A549 (cell line): ENCODE measurements around the gene UNC5B. TPM values are rescaled to one million over a fixed set of nuclear protein-coding genes. Genes with fewer than 3 reads are reported as not detected.

ENCODE experiments used
- ATAC-seq, 2 experiments: fragments of 200-7000 bp in 1 of 2; fragments of >200 bp in 1 of 2; cut with Nextera tagmentation in 1 of 2; cut with Tn5 transposase in 1 of 2; 3 replicates each; pipeline versions ENCODE4 v1.8.0 to v1.9.1; 2018 to 2020; ENCODE audit warnings: mild to moderate bottlenecking in 1 of 2, moderate library complexity in 1 of 2
- CTCF ChIA-PET: fragments of 300-600 bp; sonication (Branson Sonifier 250); formaldehyde crosslinking; extraction: SDS; loops from one replicate; lab custom pipeline; 2021; ENCODE audit warnings: antibody characterized with exemption, inconsistent platforms; lab: Yijun Ruan, JAX
- POLR2A ChIA-PET: fragments of 350-600 bp; formaldehyde crosslinking; extraction: SDS; loops from one replicate; lab custom pipeline; 2021; ENCODE audit warnings: antibody characterized with exemption, inconsistent platforms; lab: Yijun Ruan, JAX
- DNase-seq, 2 experiments: peaks; one replicate each; pipeline versions ENCODE4 v3.0.0 to v3.0.0-alpha.2; 2011 to 2016; ENCODE audit warnings: low read depth in 1 of 2, low spot score in 1 of 2
- FAIRE-seq: peaks from 2 replicates; lab custom pipeline; 2011; peaks lifted over from hg19 to GRCh38; lab: Jason Lieb, UNC
- H3K27ac ChIP-seq, 2 experiments: fragments of >200 bp; sonication (Bioruptor Twin); formaldehyde crosslinking; 3 replicates each; pipeline ENCODE4 v1.5.1; 2016 to 2017
- H3K4me1 ChIP-seq: fragments of >200 bp; sonication (Bioruptor Twin); formaldehyde crosslinking; 3 replicates; pipeline ENCODE4 v1.6.1; 2016
- H3K4me2 ChIP-seq: fragments of >200 bp; sonication (Bioruptor Twin); formaldehyde crosslinking; 3 replicates; pipeline ENCODE4 v1.6.1; 2016
- H3K4me3 ChIP-seq: fragments of >200 bp; sonication (Bioruptor Twin); formaldehyde crosslinking; 3 replicates; pipeline ENCODE4 v1.5.1; 2016
- H3K9me3 ChIP-seq: fragments of >200 bp; sonication (Bioruptor Twin); formaldehyde crosslinking; 3 replicates; pipeline ENCODE4 v1.6.1; 2016
- BHLHE40 ChIP-seq: IDR thresholded peaks from 2 replicates; pipeline ENCODE4 v1.6.1; 2012; ENCODE audit warnings: low read depth, low read length, inconsistent platforms
- CEBPB ChIP-seq, 2 experiments: fragments of >200 bp in 1 of 2; sonication (Bioruptor Twin) in 1 of 2; formaldehyde crosslinking in 1 of 2; IDR thresholded peaks; 2 replicates each; pipeline ENCODE4 v1.6.1; 2012 to 2016
- CHD2 ChIP-seq: fragments of 150-350 bp; IDR thresholded peaks from 2 replicates; pipeline ENCODE4 v1.6.1; 2014; ENCODE audit warnings: low read length; ENCODE audit not compliant: partially characterized antibody
- EP300 ChIP-seq, 2 experiments: fragments of >200 bp; sonication (Bioruptor Twin); formaldehyde crosslinking; IDR thresholded peaks; 2 replicates in 1 of 2; 3 replicates in 1 of 2; pipeline ENCODE4 v1.6.1; 2016 to 2017
- HES2 ChIP-seq: fragments of >200 bp; sonication (Bioruptor Twin); formaldehyde crosslinking; IDR thresholded peaks from 2 replicates; pipeline ENCODE4 v1.6.1; 2016
- JUNB ChIP-seq: fragments of >200 bp; sonication (Bioruptor Twin); formaldehyde crosslinking; IDR thresholded peaks from 2 replicates; pipeline ENCODE4 v1.6.1; 2016
- KDM1A ChIP-seq: fragments of 200-600 bp; sonication (generic); IDR thresholded peaks from 2 replicates; pipeline ENCODE4 v1.6.1; 2016; ENCODE audit warnings: low read depth, mild to moderate bottlenecking
- MAFK ChIP-seq: fragments of 450-650 bp; IDR thresholded peaks from 2 replicates; pipeline ENCODE4 v1.6.1; 2014; ENCODE audit not compliant: partially characterized antibody
- MYC ChIP-seq: IDR thresholded peaks from 2 replicates; pipeline ENCODE4 v1.6.1; 2012; ENCODE audit warnings: mild to moderate bottlenecking, inconsistent platforms, low read length, improper control_type of control experiment, borderline replicate concordance
- RAD21 ChIP-seq, 2 experiments: fragments of >200 bp in 1 of 2; sonication (Bioruptor Twin) in 1 of 2; formaldehyde crosslinking in 1 of 2; IDR thresholded peaks in 1 of 2; conservative IDR thresholded peaks in 1 of 2; 2 replicates in 1 of 2; 3 replicates in 1 of 2; pipeline ENCODE4 v1.6.1; 2012 to 2018; ENCODE audit warnings: inconsistent platforms in 1 of 2
- RCOR1 ChIP-seq: fragments of 150-350 bp; IDR thresholded peaks from 2 replicates; pipeline ENCODE4 v1.6.1; 2014; ENCODE audit warnings: antibody characterized with exemption, low read length, low read depth
- SMC3 ChIP-seq: fragments of >200 bp; sonication (Bioruptor Twin); formaldehyde crosslinking; IDR thresholded peaks from 3 replicates; pipeline ENCODE4 v1.6.1; 2018; ENCODE audit warnings: inconsistent platforms
- SREBF2 ChIP-seq: fragments of 450-650 bp; IDR thresholded peaks from 2 replicates; pipeline ENCODE4 v1.6.1; 2014; ENCODE audit warnings: mild to moderate bottlenecking, moderate library complexity
- ZC3H11A ChIP-seq: fragments of 450-650 bp; IDR thresholded peaks from 2 replicates; pipeline ENCODE4 v1.6.1; 2014; ENCODE audit warnings: antibody characterized with exemption, mild to moderate bottlenecking
- ZFP36 ChIP-seq: fragments of 450-650 bp; IDR thresholded peaks from 2 replicates; pipeline ENCODE4 v1.6.1; 2014; ENCODE audit warnings: borderline replicate concordance; ENCODE audit not compliant: partially characterized antibody
- ZSCAN20 ChIP-seq: fragments of 250-450 bp; sonication (Bioruptor Pico); IDR thresholded peaks from 2 replicates; pipeline ENCODE4 v1.8.0; 2022; ENCODE audit warnings: mild to moderate bottlenecking, moderate library complexity
- WGBS: methylation state at CpG from one replicate; pipeline ENCODE4 v1.1.6; 2017; ENCODE audit errors: missing lambda C conversion rate; 5-methylcytosine and 5-hydroxymethylcytosine counted together
- polyA plus RNA-seq, 4 experiments: library from polyadenylated mRNA; depleted of rRNA in 3 of 4; stranded (reverse); fragments of >200 nt; fragmentation: RNase III in 1 of 4; extraction: RNeasy Plus Mini Kit Qiagen cat#74134 plus additional on column Dnase treatment in 1 of 4; gene quantifications; 2 replicates in 3 of 4; 3 replicates in 1 of 4; pipeline ENCODE4 v1.2.3, GENCODE V29; 2011 to 2017
- TF ChIP-seq, protein P1 (sequence below): fragments of >200 bp; sonication (Bioruptor Twin); formaldehyde crosslinking; IDR thresholded peaks from 3 replicates; pipeline ENCODE4 v1.6.1; 2016
- TF ChIP-seq, protein P2 (sequence below): IDR thresholded peaks from 2 replicates; pipeline ENCODE4 v1.6.1; 2012
- TF ChIP-seq, protein P3 (sequence below): IDR thresholded peaks from 2 replicates; pipeline ENCODE4 v1.6.1; 2012; ENCODE audit warnings: low read depth, borderline replicate concordance
- TF ChIP-seq, protein P4 (sequence below): fragments of 150-350 bp; IDR thresholded peaks from 2 replicates; pipeline ENCODE4 v1.6.1; 2014; ENCODE audit warnings: low read depth, mild to moderate bottlenecking, low read length

UNC5B gene
- polyA plus RNA-seq, 2 of the 4 experiments (the other 2 are of a cell fraction), result 0.14 to 1.0 TPM

DNA sequence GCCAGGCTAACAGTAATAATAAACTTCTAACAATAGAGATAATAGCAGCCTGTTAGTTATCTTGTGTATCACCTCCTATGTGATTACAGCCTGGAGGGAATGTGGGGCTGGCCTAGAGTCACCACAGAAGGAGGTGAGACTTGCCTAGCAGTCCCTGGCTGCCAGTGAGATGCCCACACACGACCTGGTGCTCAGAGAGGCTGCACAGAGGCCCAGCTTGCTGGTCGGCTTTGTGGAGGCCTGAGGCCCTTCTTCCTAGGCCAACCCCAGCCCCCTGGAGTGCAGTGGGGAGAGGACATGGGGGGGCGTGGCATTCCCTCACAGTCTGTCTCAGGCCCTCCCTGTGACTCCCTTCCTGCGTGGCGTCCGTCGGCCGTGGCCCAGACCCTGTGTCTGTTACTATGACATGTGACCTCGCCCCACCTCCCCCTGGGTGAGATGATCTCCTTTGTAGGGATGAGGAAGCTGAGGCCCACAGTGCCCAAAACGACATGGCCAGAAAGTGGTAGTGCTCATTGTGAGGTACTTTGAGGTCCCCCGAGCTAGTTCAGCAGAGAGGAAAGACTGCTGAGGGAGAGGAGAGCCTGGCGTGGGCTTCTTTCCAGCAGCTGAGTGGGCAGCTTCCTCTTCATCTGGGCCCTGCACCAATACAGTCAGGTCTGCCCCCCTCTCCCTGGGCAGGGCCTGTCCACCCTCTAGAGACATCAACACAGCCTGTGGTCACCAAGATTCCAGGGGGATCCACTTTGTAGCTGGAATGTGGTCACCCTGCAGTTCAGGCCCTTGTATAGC, 29.7 kb downstream of the UNC5B start:
- H3K4me2 ChIP-seq, result no peak overlapping the region
- 70% methylated on average over 12 of the region's 12 CpGs for WGBS
- no peak for DNase-seq
- TF ChIP-seq MAFK (no peak), ZSCAN20 (CRISPR knock-in tag) (no peak), JUNB (no peak), HES2 (no peak), ZC3H11A (no peak), CHD2 (no peak), RAD21 (conservative IDR thresholded peaks at IDR 0.05 in 1 of 2, IDR thresholded peaks at IDR 0.05 in 1 of 2) (no peak), BHLHE40 (no peak), KDM1A (no peak), RCOR1 (no peak), SREBF2 (no peak)
- TF ChIP-seq, protein P1, sequence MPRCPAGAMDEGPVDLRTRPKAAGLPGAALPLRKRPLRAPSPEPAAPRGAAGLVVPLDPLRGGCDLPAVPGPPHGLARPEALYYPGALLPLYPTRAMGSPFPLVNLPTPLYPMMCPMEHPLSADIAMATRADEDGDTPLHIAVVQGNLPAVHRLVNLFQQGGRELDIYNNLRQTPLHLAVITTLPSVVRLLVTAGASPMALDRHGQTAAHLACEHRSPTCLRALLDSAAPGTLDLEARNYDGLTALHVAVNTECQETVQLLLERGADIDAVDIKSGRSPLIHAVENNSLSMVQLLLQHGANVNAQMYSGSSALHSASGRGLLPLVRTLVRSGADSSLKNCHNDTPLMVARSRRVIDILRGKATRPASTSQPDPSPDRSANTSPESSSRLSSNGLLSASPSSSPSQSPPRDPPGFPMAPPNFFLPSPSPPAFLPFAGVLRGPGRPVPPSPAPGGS, result no peak
- TF ChIP-seq, all 56 proteins: peak for 0
- H3K4me3 ChIP-seq, result no peak overlapping the region
- ChIA-PET CTCF (interaction anchor here (1.3 to 2.6 kb wide), 4 partner anchors 29 to 339 kb away, joined by 3 to 6 read pairs (median 4); no protein-coding TSS in a partner anchor), POLR2A (no interaction called here)
- FAIRE-seq, result no peak
- H3K27ac ChIP-seq, result no peak overlapping the region
- no peaks in the 10 kb centered on the region for H3K9me3 ChIP-seq
- no peak; a peak in 1 of 6 replicates for ATAC-seq
- H3K4me1 ChIP-seq, result peaks cover 6% of the 10 kb centered on the region; the same call in 2 of the 3 replicates

DNA sequence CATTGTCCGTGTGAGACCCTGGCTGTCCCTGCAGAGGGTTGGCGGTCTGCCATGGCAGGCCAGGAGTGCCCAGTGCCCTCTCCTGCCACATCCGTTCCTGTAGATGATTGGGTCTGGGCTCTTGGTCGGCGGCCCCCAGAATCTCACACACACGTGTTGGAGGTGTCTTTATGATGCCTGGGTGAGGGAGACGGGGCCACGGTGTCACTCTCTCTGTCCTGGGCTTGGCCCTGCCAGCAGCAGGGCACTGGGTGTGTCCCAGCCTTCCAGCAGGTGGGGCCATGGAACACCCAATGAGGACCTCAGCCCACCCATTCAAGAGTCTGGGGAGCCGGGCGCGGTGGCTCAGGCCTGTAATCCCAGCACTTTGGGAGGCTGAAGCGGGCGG, 30.2 kb downstream of the UNC5B start:
- 86% methylated on average over 10 of the region's 13 CpGs for WGBS
- ChIA-PET POLR2A (no interaction called here), CTCF (interaction anchor here (1.3 to 2.6 kb wide), 2 partner anchors 42 to 339 kb away, joined by 3 to 6 read pairs; no protein-coding TSS in a partner anchor)

DNA sequence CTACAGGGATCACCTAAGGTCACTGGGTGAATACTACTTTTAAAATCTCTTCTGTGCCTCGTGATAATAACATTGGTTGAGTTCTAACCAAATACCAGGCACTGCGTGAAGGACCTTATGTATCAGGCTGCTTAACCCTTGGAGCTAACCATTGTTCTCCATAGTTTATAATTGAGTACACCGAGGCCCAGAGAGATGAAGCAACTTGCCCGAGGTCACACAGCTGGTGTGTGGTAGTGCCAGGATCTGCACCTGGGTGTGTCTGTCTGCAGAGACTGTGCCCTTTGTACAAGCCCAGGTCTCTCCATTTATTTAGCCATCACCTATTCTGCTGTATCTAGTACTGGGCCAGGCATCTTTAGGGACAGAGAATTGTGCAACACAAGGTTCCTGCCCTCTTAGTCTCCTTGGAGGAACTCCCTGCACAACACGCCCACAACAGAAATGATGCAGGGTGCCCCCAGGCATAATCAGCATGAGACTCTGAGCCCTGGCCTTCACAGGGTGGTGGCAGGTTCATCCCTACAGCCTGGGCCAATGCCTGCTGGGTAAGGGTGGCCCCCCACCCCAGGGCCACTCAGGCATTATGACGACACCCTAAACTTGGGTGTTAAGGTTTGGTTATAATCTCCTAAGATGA, 31.5 kb downstream of the UNC5B start:
- FAIRE-seq, result no peak
- ChIA-PET POLR2A (no interaction called here), CTCF (interaction anchor here (1.0 to 1.9 kb wide), 4 partner anchors 12 to 341 kb away, joined by 3 to 8 read pairs (median 4); no protein-coding TSS in a partner anchor)
- TF ChIP-seq, protein P2, sequence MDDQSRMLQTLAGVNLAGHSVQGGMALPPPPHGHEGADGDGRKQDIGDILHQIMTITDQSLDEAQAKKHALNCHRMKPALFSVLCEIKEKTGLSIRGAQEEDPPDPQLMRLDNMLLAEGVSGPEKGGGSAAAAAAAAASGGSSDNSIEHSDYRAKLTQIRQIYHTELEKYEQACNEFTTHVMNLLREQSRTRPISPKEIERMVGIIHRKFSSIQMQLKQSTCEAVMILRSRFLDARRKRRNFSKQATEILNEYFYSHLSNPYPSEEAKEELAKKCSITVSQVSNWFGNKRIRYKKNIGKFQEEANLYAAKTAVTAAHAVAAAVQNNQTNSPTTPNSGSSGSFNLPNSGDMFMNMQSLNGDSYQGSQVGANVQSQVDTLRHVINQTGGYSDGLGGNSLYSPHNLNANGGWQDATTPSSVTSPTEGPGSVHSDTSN, result no peak
- TF ChIP-seq ZFP36 (no peak), CEBPB (IDR thresholded peaks at IDR 0.05) (peak in 1 of 2 experiments; percentile 14; a peak in 1 of 4 replicates), MYC (no peak)
- no peaks in the 10 kb centered on the region for H3K9me3 ChIP-seq
- DNase-seq, result peak in 1 of 2 experiments; percentile 22
- peaks cover 8% of the 10 kb centered on the region; the same call in 2 of the 3 replicates for H3K4me1 ChIP-seq
- 54% methylated on average over 6 of the region's 6 CpGs for WGBS
- H3K27ac ChIP-seq, result no peak overlapping the region
- no peak overlapping the region; the same call in 2 of the 3 replicates for H3K4me2 ChIP-seq
- peak in 1 of 2 experiments; percentile 9; a peak in 1 of 6 replicates for ATAC-seq
- H3K4me3 ChIP-seq, result no peak overlapping the region

More for the DNA sequence above, 30.2 kb downstream of the UNC5B start:
- no peak overlapping the region for H3K27ac ChIP-seq
- H3K4me3 ChIP-seq, result no peak overlapping the region
- H3K9me3 ChIP-seq, result no peaks in the 10 kb centered on the region
- no peak overlapping the region for H3K4me2 ChIP-seq
- H3K4me1 ChIP-seq, result peaks cover 8% of the 10 kb centered on the region; the same call in 2 of the 3 replicates
- TF ChIP-seq, protein P3, sequence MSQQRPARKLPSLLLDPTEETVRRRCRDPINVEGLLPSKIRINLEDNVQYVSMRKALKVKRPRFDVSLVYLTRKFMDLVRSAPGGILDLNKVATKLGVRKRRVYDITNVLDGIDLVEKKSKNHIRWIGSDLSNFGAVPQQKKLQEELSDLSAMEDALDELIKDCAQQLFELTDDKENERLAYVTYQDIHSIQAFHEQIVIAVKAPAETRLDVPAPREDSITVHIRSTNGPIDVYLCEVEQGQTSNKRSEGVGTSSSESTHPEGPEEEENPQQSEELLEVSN, result no peak
- TF ChIP-seq EP300 (IDR thresholded peaks at IDR 0.05) (no peak), SMC3 (no peak), ZSCAN20 (CRISPR knock-in tag) (no peak), SREBF2 (no peak)
- TF ChIP-seq, protein P4, sequence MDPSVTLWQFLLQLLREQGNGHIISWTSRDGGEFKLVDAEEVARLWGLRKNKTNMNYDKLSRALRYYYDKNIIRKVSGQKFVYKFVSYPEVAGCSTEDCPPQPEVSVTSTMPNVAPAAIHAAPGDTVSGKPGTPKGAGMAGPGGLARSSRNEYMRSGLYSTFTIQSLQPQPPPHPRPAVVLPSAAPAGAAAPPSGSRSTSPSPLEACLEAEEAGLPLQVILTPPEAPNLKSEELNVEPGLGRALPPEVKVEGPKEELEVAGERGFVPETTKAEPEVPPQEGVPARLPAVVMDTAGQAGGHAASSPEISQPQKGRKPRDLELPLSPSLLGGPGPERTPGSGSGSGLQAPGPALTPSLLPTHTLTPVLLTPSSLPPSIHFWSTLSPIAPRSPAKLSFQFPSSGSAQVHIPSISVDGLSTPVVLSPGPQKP, result no peak
- ATAC-seq (no peak), FAIRE-seq (no peak), DNase-seq (no peak)
